ENCODE data around the gene SCUBE2.

SCUBE2 gene

GRCh38 chr11:9039863-9040262 is 51.5 kb downstream of the SCUBE2 start:
- TF ChIP-seq, protein P1, sequence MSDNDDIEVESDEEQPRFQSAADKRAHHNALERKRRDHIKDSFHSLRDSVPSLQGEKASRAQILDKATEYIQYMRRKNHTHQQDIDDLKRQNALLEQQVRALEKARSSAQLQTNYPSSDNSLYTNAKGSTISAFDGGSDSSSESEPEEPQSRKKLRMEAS (IDR thresholded peaks at IDR 0.05; ENCODE audit: low read depth, low read length) = no peak
- TF ChIP-seq POLR2A (IDR thresholded peaks at IDR 0.05; ENCODE audit: extremely low read depth, insufficient read length) (no peak), MYC (IDR thresholded peaks at IDR 0.05; ENCODE audit: low read depth, low read length) (no peak)
- TF ChIP-seq, protein P2, sequence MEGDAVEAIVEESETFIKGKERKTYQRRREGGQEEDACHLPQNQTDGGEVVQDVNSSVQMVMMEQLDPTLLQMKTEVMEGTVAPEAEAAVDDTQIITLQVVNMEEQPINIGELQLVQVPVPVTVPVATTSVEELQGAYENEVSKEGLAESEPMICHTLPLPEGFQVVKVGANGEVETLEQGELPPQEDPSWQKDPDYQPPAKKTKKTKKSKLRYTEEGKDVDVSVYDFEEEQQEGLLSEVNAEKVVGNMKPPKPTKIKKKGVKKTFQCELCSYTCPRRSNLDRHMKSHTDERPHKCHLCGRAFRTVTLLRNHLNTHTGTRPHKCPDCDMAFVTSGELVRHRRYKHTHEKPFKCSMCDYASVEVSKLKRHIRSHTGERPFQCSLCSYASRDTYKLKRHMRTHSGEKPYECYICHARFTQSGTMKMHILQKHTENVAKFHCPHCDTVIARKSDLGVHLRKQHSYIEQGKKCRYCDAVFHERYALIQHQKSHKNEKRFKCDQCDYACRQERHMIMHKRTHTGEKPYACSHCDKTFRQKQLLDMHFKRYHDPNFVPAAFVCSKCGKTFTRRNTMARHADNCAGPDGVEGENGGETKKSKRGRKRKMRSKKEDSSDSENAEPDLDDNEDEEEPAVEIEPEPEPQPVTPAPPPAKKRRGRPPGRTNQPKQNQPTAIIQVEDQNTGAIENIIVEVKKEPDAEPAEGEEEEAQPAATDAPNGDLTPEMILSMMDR (IDR thresholded peaks at IDR 0.05; ENCODE audit: low read depth, low read length) = no peak
- DNase-seq (ENCODE audit: low read depth) = no peak
- no peak overlapping the region for H3K4me3 ChIP-seq (ENCODE audit: low read depth, low read length)

- TF ChIP-seq POLR2A (IDR thresholded peaks at IDR 0.05; ENCODE audit: extremely low read depth, insufficient read length) = no peak
- TF ChIP-seq, protein P2 (IDR thresholded peaks at IDR 0.05; ENCODE audit: low read depth, low read length) = no peak
- peak; percentile 40 for DNase-seq (ENCODE audit: low read depth)
- H3K4me3 ChIP-seq (ENCODE audit: low read depth, low read length) = no peak overlapping the region
Measured at GRCh38 chr11:9039198-9039597, 52.2 kb downstream of the SCUBE2 start.

- TF ChIP-seq, protein P1 (IDR thresholded peaks at IDR 0.05; ENCODE audit: low read depth, low read length) = no peak
- TF ChIP-seq, protein P2 (IDR thresholded peaks at IDR 0.05; ENCODE audit: low read depth, low read length) = no peak
- TF ChIP-seq POLR2A (IDR thresholded peaks at IDR 0.05; ENCODE audit: extremely low read depth, insufficient read length) = no peak
- TF ChIP-seq MYC (IDR thresholded peaks at IDR 0.05; ENCODE audit: low read depth, low read length) = no peak
- DNase-seq (ENCODE audit: low read depth) = peak; percentile 7
- no peak overlapping the region for H3K4me3 ChIP-seq (ENCODE audit: low read depth, low read length)
Measured at GRCh38 chr11:9038541-9038940, 52.9 kb downstream of the SCUBE2 start.

GRCh38 chr11:9037963-9038362 is 53.4 kb downstream of the SCUBE2 start:
- no peak for DNase-seq (ENCODE audit: low read depth)
- no peak overlapping the region for H3K4me3 ChIP-seq (ENCODE audit: low read depth, low read length)
- TF ChIP-seq MYC (IDR thresholded peaks at IDR 0.05; ENCODE audit: low read depth, low read length) = no peak
- TF ChIP-seq, protein P2 (IDR thresholded peaks at IDR 0.05; ENCODE audit: low read depth, low read length) = no peak

DNA sequence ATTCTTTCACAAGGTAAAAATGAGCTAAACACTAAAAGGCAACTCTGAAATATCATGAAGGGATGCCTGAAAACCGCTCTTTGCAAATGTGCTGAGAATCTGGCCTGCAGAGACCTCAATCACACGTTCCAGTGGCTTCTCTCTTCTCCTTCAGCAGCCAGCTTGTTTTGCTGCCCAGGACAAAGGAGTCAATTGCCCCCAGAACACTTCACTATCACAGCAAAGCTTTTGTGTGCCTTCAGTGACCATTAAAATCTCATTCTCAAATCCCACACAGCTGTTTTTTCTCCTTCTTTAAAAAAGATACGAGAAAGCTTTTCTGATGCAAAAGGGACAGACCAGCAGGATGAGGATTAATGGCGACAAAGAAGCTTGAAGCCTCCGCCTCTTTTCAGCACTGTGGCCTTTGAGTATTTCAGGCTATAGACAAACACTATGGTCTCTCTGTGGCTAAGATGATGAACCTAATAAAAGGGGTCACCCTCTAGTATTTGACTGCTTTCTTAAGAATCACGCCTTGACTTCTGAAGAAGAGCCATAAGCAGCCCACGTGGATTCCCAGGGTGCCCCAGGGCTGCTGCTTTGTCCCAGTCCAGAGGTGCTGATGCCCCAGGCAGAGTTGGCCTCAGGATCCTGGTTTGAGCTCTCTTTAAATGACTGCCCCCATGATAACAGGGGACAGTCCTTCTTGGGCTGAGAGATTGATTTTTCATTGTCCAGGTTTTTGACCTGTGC is 54.2 kb downstream of the SCUBE2 start:
- no peak overlapping the region for H3K4me3 ChIP-seq (ENCODE audit: low read depth, low read length)
- no peak for DNase-seq (ENCODE audit: low read depth)
- TF ChIP-seq MYC (IDR thresholded peaks at IDR 0.05; ENCODE audit: low read depth, low read length) = no peak
- TF ChIP-seq, protein P2 (IDR thresholded peaks at IDR 0.05; ENCODE audit: low read depth, low read length) = no peak
- TF ChIP-seq POLR2A (IDR thresholded peaks at IDR 0.05; ENCODE audit: extremely low read depth, insufficient read length) = no peak
- TF ChIP-seq, protein P1 (IDR thresholded peaks at IDR 0.05; ENCODE audit: low read depth, low read length) = no peak

DNA sequence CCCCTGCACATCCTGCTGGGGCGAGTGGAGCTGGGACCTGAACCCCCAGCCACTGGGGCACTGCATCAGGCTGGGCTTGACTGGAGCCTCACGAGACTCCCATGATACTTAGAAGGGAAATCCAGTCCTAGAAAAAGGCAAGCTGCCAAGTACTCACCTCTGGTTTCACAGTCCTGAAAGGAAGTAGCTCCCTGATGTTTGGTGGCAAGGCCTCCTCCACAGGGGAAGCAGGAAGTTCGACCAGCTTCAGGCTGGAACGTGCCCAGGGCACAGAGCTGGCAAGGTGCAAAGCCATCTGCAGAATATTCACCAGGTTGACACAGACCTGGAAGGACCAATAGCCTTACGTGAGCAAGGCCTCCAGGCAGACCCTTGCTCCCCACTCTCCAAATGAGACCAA is 60.8 kb downstream of the SCUBE2 start:
- DNase-seq (ENCODE audit: low read depth) = no peak
- no peak overlapping the region for H3K4me3 ChIP-seq (ENCODE audit: low read depth, low read length)
- TF ChIP-seq, protein P2 (IDR thresholded peaks at IDR 0.05; ENCODE audit: low read depth, low read length) = no peak
- TF ChIP-seq POLR2A (IDR thresholded peaks at IDR 0.05; ENCODE audit: extremely low read depth, insufficient read length) (no peak), MYC (IDR thresholded peaks at IDR 0.05; ENCODE audit: low read depth, low read length) (no peak)
- TF ChIP-seq, protein P1 (IDR thresholded peaks at IDR 0.05; ENCODE audit: low read depth, low read length) = no peak
